Neural cell (in vitro differentiated cells): ENCODE data around the gene CEP126. TPM values are rescaled to one million over a fixed set of nuclear protein-coding genes. Genes with fewer than 3 reads are reported as not detected.

Experiments used
- H2AFZ ChIP-seq: fragments of 200-600, 300-800 bp; sonication (generic), shearing (Covaris generic); 2 replicates; pipeline ENCODE4 v1.6.0; 2014; ENCODE audit warnings: low read depth, mild to moderate bottlenecking, antibody characterized with exemption, low read length, moderate library complexity
- H3F3A ChIP-seq: fragments of 200-600 bp; shearing (Covaris generic); 2 replicates; pipeline ENCODE4 v1.6.1; 2016; ENCODE audit warnings: mild to moderate bottlenecking, moderate library complexity, mixed read lengths, antibody characterized with exemption, low read length; ENCODE audit not compliant: insufficient read depth, poor library complexity, severe bottlenecking
- H3K27ac ChIP-seq: fragments of 200-600, 300-800 bp; sonication (generic), shearing (Covaris generic); 2 replicates; pipeline ENCODE4 v1.5.1; 2014; ENCODE audit warnings: mild to moderate bottlenecking, low read length, moderate library complexity
- H3K27me3 ChIP-seq: fragments of 300-800, 200-600 bp; sonication (generic), shearing (Covaris generic); 2 replicates; pipeline ENCODE4 v1.6.0; 2014; ENCODE audit warnings: mild to moderate bottlenecking, low read depth, low read length, moderate library complexity; ENCODE audit not compliant: insufficient read depth
- H3K36me3 ChIP-seq: fragments of 300-800, 200-600 bp; sonication (generic), shearing (Covaris generic); 2 replicates; pipeline ENCODE4 v1.5.1; 2014; ENCODE audit warnings: mild to moderate bottlenecking, antibody characterized with exemption, low read length, moderate library complexity; ENCODE audit not compliant: insufficient read depth
- H3K4me2 ChIP-seq: fragments of 300-800, 200-600 bp; sonication (generic), shearing (Covaris generic); 2 replicates; pipeline ENCODE4 v1.6.0; 2014; ENCODE audit warnings: mild to moderate bottlenecking, low read length
- H3K4me3 ChIP-seq: fragments of 300-800, 200-600 bp; sonication (generic), shearing (Covaris generic); 2 replicates; pipeline ENCODE4 v1.5.1; 2014; ENCODE audit warnings: mild to moderate bottlenecking, low read length, moderate library complexity
- H3K79me2 ChIP-seq: fragments of 200-600 bp; shearing (Covaris generic); replicated peaks from 2 replicates; pipeline ENCODE4 v1.6.0; 2014; ENCODE audit warnings: mild to moderate bottlenecking, low read length, moderate library complexity; ENCODE audit not compliant: insufficient read depth
- H3K9ac ChIP-seq: fragments of 300-800, 200-600 bp; sonication (generic), shearing (Covaris generic); 2 replicates; pipeline ENCODE4 v1.6.1; 2016; ENCODE audit warnings: mild to moderate bottlenecking, low read length, mixed read lengths
- H3K9me2 ChIP-seq: fragments of 200-600 bp; shearing (Covaris generic); 2 replicates; pipeline ENCODE4 v1.6.1; 2016; ENCODE audit warnings: mild to moderate bottlenecking, low read length, mixed read lengths; ENCODE audit not compliant: insufficient read depth
- H3K9me3 ChIP-seq: fragments of 200-600, 300-800 bp; sonication (generic), shearing (Covaris generic); 2 replicates; pipeline ENCODE4 v1.6.1; 2016; ENCODE audit warnings: mild to moderate bottlenecking, mixed run types, low read length, moderate library complexity, mixed read lengths
- H4K20me1 ChIP-seq: fragments of 200-600 bp; shearing (Covaris generic); 2 replicates; pipeline ENCODE4 v1.6.1; 2016; ENCODE audit warnings: mild to moderate bottlenecking, mixed run types; ENCODE audit not compliant: insufficient read depth
- EP300 ChIP-seq: fragments of 450-650 bp; conservative IDR thresholded peaks from 2 replicates; pipeline ENCODE4 v1.6.1; 2014; ENCODE audit warnings: antibody characterized with exemption, mild to moderate bottlenecking, moderate library complexity; ENCODE audit not compliant: poor library complexity, severe bottlenecking
- EZH2 ChIP-seq: fragments of 200-600, 300-800 bp; shearing (Covaris generic), sonication (generic); IDR thresholded peaks from 2 replicates; pipeline ENCODE4 v1.6.1; 2014; ENCODE audit warnings: antibody characterized with exemption, low read length, borderline replicate concordance, mild to moderate bottlenecking; ENCODE audit not compliant: insufficient read depth, poor library complexity, severe bottlenecking
- MXI1 ChIP-seq: fragments of 450-650 bp; conservative IDR thresholded peaks from 2 replicates; pipeline ENCODE4 v1.6.1; 2014; ENCODE audit warnings: antibody characterized with exemption, mild to moderate bottlenecking; ENCODE audit not compliant: poor library complexity, severe bottlenecking
- POLR2AphosphoS5 ChIP-seq: IDR thresholded peaks from 2 replicates; pipeline ENCODE4 v1.6.1; 2012
- RAD21 ChIP-seq: fragments of 450-650 bp; conservative IDR thresholded peaks from 2 replicates; pipeline ENCODE4 v1.6.1; 2014; ENCODE audit warnings: antibody characterized with exemption, mild to moderate bottlenecking, moderate library complexity
- REST ChIP-seq: IDR thresholded peaks from 2 replicates; pipeline ENCODE4 v1.6.1; 2012; ENCODE audit warnings: borderline replicate concordance
- SMC3 ChIP-seq: fragments of 450-650 bp; conservative IDR thresholded peaks from 2 replicates; pipeline ENCODE4 v1.6.1; 2014; ENCODE audit warnings: antibody characterized with exemption, mild to moderate bottlenecking, moderate library complexity; ENCODE audit not compliant: poor library complexity
- TAF1 ChIP-seq: IDR thresholded peaks from 2 replicates; pipeline ENCODE4 v1.6.1; 2012; ENCODE audit warnings: low read depth
- polyA plus RNA-seq: library from polyadenylated mRNA; depleted of rRNA; stranded (reverse); fragments of >200 nt; gene quantifications from 2 replicates; pipeline ENCODE4 v1.2.3, GENCODE V29; 2014
- TF ChIP-seq, protein P1 (sequence below): fragments of 450-650 bp; IDR thresholded peaks from 2 replicates; pipeline ENCODE4 v1.5.1; 2014; ENCODE audit warnings: antibody characterized with exemption, mild to moderate bottlenecking, moderate library complexity; ENCODE audit not compliant: poor library complexity, severe bottlenecking

Gene CEP126
- polyA plus RNA-seq, 1 donor from 2014 or later = 1.8 TPM

DNA sequence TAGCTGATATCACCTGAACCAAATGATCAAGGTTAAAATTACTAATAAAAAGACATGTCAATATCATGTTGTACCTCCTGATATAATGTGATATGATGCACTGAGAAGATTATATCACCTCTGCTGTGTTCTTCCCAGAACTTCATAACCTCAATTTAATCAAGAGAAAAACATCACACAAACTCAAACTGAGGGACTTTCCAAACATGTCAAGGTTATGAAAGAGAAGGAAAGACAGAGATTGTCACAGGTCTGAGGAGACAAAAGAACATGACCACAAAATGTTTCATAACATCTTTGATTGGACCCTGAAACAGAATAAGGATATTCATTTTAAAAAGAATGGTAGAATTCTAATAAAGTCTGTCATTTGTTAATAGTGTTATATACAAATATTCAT lies 89.4 kb downstream of the CEP126 start:
- H3F3A ChIP-seq = no peaks in the 10 kb centered on the region

GRCh38 chr11:102005306-102005705 lies 90.5 kb downstream of the CEP126 start:
- H3K27me3 ChIP-seq = no peaks in the 10 kb centered on the region
- no peaks in the 10 kb centered on the region for H4K20me1 ChIP-seq
- H3K9me3 ChIP-seq = no peaks in the 10 kb centered on the region

More for the DNA sequence above, 89.4 kb downstream of the CEP126 start:
- Histone ChIP-seq H3K79me2 (no peaks in the 10 kb centered on the region), H3K4me2 (no peak overlapping the region), H3K4me3 (no peak overlapping the region), H3K27ac (no peak overlapping the region), H3K36me3 (no peaks in the 10 kb centered on the region), H3K9me3 (no peaks in the 10 kb centered on the region), H3K27me3 (no peaks in the 10 kb centered on the region), H4K20me1 (no peaks in the 10 kb centered on the region), H2AFZ (no peak overlapping the region), H3K9me2 (no peaks in the 10 kb centered on the region), H3K9ac (no peak overlapping the region)
- no peak for TF ChIP-seq POLR2AphosphoS5
- no peak for TF ChIP-seq MXI1
- TF ChIP-seq, protein P1, sequence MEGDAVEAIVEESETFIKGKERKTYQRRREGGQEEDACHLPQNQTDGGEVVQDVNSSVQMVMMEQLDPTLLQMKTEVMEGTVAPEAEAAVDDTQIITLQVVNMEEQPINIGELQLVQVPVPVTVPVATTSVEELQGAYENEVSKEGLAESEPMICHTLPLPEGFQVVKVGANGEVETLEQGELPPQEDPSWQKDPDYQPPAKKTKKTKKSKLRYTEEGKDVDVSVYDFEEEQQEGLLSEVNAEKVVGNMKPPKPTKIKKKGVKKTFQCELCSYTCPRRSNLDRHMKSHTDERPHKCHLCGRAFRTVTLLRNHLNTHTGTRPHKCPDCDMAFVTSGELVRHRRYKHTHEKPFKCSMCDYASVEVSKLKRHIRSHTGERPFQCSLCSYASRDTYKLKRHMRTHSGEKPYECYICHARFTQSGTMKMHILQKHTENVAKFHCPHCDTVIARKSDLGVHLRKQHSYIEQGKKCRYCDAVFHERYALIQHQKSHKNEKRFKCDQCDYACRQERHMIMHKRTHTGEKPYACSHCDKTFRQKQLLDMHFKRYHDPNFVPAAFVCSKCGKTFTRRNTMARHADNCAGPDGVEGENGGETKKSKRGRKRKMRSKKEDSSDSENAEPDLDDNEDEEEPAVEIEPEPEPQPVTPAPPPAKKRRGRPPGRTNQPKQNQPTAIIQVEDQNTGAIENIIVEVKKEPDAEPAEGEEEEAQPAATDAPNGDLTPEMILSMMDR = no peak
- no peak for TF ChIP-seq EP300
- TF ChIP-seq RAD21 = no peak
- no peak for TF ChIP-seq SMC3
- TF ChIP-seq EZH2 = no peak

More at GRCh38 chr11:102005306-102005705, 90.5 kb downstream of the CEP126 start:
- H3K9me2 ChIP-seq = no peaks in the 10 kb centered on the region
- H3K4me2 ChIP-seq = no peak overlapping the region
- no peak overlapping the region for H3K9ac ChIP-seq
- no peak overlapping the region for H3K27ac ChIP-seq
- H3K36me3 ChIP-seq = no peaks in the 10 kb centered on the region
- H3F3A ChIP-seq = no peaks in the 10 kb centered on the region
- no peaks in the 10 kb centered on the region for H3K79me2 ChIP-seq
- H2AFZ ChIP-seq = no peak overlapping the region
- H3K4me3 ChIP-seq = no peak overlapping the region
- TF ChIP-seq TAF1 (no peak), POLR2AphosphoS5 (no peak), EP300 (no peak), EZH2 (no peak), SMC3 (no peak), RAD21 (no peak), REST (no peak), MXI1 (no peak)
- TF ChIP-seq, protein P1 = no peak
